ENCODE measurements around the gene H2BK1. TPM values are rescaled to one million over a fixed set of nuclear protein-coding genes. Genes with fewer than 3 reads are reported as not detected.

The H2BK1 gene
- polyA plus RNA-seq, 3 donors, result not detected

DNA sequence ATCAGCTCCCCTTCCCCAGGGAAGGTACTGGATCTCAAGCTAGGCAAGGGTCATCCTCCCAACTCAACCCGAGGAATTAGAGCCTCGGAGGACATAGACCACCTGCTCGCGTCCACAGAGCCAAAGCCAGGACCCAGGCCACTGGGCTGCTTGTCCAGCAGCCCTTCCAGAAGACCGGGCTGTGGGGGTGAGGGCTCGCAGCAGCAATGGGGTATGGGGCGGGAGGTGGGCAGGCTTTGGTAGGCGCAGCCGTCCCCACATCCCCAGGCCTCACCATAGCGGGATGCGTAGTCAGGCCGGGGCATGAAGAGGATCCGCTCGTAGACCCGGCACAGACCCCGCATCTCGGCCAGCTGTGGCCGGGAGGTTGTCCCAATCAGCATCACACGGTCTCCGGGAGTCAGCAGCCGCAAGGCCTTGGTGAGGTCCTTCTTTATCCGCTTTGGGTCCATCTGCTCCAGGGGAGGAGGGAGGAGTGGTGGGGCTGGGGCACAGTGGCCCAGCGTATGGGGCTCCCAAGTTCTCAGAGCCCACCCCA is 18.2 kb downstream of the H2BK1 start:
- no peaks in the 10 kb centered on the region for H3K27me3 ChIP-seq (ENCODE audit: control insufficient read depth in 2 of 2, insufficient read depth in 2 of 2, low read length in 2 of 2)
- WGBS (ENCODE audit: insufficient coverage), result 98% methylated on average over 16 of the region's 23 CpGs
- DNase-seq, result no peak
- no peaks in the 10 kb centered on the region for H3K79me2 ChIP-seq (ENCODE audit: insufficient read depth, low read length)
- TF ChIP-seq, protein P1, sequence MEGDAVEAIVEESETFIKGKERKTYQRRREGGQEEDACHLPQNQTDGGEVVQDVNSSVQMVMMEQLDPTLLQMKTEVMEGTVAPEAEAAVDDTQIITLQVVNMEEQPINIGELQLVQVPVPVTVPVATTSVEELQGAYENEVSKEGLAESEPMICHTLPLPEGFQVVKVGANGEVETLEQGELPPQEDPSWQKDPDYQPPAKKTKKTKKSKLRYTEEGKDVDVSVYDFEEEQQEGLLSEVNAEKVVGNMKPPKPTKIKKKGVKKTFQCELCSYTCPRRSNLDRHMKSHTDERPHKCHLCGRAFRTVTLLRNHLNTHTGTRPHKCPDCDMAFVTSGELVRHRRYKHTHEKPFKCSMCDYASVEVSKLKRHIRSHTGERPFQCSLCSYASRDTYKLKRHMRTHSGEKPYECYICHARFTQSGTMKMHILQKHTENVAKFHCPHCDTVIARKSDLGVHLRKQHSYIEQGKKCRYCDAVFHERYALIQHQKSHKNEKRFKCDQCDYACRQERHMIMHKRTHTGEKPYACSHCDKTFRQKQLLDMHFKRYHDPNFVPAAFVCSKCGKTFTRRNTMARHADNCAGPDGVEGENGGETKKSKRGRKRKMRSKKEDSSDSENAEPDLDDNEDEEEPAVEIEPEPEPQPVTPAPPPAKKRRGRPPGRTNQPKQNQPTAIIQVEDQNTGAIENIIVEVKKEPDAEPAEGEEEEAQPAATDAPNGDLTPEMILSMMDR (IDR thresholded peaks at IDR 0.05), result no peak
- peaks cover 3 to 27% (median 13%) of the 10 kb centered on the region in 3 donors for H3K27me3 Mint-ChIP-seq (ENCODE audit: low read depth in 3 of 3)
- H3K27ac ChIP-seq (ENCODE audit: low read depth in 1 of 2, low read length in 2 of 2), result no peak overlapping the region
- no peak overlapping the region for H3K4me2 ChIP-seq (replicated peaks; ENCODE audit: extremely low read depth, low read length, poor library complexity, severe bottlenecking)
- H3K36me3 ChIP-seq (replicated peaks in 1 of 2; ENCODE audit: control insufficient read depth in 1 of 2, insufficient read depth in 2 of 2, low read length in 2 of 2), result no peaks in the 10 kb centered on the region
- intact Hi-C loops (cut with micrococcal nuclease), result no loop called here
- no peaks in the 10 kb centered on the region for H3K36me3 Mint-ChIP-seq
- H3K4me1 Mint-ChIP-seq, result no peaks in the 10 kb centered on the region
- no peak overlapping the region for H3K4me3 Mint-ChIP-seq
- no peak overlapping the region for H2AFZ ChIP-seq (ENCODE audit: insufficient read depth, low read depth, low read length, poor library complexity, severe bottlenecking)
- no peak overlapping the region for H3K9ac ChIP-seq (ENCODE audit: insufficient read depth, low read length, poor library complexity, severe bottlenecking)
- no peak overlapping the region for H3K27ac Mint-ChIP-seq
- no peak overlapping the region for H3K4me3 ChIP-seq (replicated peaks in 1 of 3; ENCODE audit: low read depth in 2 of 3, low read length in 3 of 3)
- H3K9me3 Mint-ChIP-seq, result peaks cover 0 to 1% (median 0%) of the 10 kb centered on the region in 7 donors
- H3K4me1 ChIP-seq (ENCODE audit: control insufficient read depth in 1 of 2, insufficient read depth in 2 of 2, low read length in 2 of 2), result no peaks in the 10 kb centered on the region
- no peaks in the 10 kb centered on the region for H3K9me3 ChIP-seq (replicated peaks in 1 of 2; ENCODE audit: control insufficient read depth in 1 of 2, insufficient read depth in 1 of 2, low read length in 2 of 2)
- H4K20me1 ChIP-seq (ENCODE audit: insufficient read depth, low read length), result no peaks in the 10 kb centered on the region

DNA sequence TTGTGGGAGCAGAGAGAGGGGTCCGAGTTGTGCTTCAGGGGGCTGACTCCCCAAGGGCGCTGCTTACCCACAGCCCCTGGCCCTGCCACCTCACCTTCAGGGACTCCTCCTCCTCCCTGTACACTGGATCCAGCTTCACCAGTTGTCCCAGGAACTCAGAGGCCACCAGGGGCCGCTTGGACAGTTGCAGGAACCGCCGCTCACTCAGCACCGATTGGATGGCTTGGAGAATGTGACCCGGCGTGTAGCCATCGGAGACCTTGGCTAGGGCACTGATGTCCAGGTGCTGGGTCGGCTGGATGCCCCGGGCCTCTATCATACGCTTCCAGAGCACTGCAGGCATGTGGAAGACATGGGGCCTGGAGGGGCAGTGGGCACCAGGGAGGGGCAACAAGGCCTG is 18.7 kb downstream of the H2BK1 start:
- TF ChIP-seq, protein P1 (IDR thresholded peaks at IDR 0.05), result no peak
- H3K9me3 ChIP-seq (replicated peaks in 1 of 2; ENCODE audit: control insufficient read depth in 1 of 2, insufficient read depth in 1 of 2, low read length in 2 of 2), result no peaks in the 10 kb centered on the region
- H3K4me3 ChIP-seq (replicated peaks in 1 of 3; ENCODE audit: low read depth in 2 of 3, low read length in 3 of 3), result no peak overlapping the region
- H3K4me1 Mint-ChIP-seq, result no peaks in the 10 kb centered on the region
- no peak overlapping the region for H3K4me3 Mint-ChIP-seq
- no peak for DNase-seq
- no peaks in the 10 kb centered on the region for H4K20me1 ChIP-seq (ENCODE audit: insufficient read depth, low read length)
- H3K27me3 ChIP-seq (ENCODE audit: control insufficient read depth in 2 of 2, insufficient read depth in 2 of 2, low read length in 2 of 2), result no peaks in the 10 kb centered on the region
- no peak overlapping the region for H3K9ac ChIP-seq (ENCODE audit: insufficient read depth, low read length, poor library complexity, severe bottlenecking)
- no peak overlapping the region for H2AFZ ChIP-seq (ENCODE audit: insufficient read depth, low read depth, low read length, poor library complexity, severe bottlenecking)
- H3K4me1 ChIP-seq (ENCODE audit: control insufficient read depth in 1 of 2, insufficient read depth in 2 of 2, low read length in 2 of 2), result no peaks in the 10 kb centered on the region
- no peaks in the 10 kb centered on the region for H3K79me2 ChIP-seq (ENCODE audit: insufficient read depth, low read length)
- peaks cover 3 to 27% (median 16%) of the 10 kb centered on the region in 3 donors for H3K27me3 Mint-ChIP-seq (ENCODE audit: low read depth in 3 of 3)
- no peak overlapping the region for H3K4me2 ChIP-seq (replicated peaks; ENCODE audit: extremely low read depth, low read length, poor library complexity, severe bottlenecking)
- H3K27ac ChIP-seq (ENCODE audit: low read depth in 1 of 2, low read length in 2 of 2), result no peak overlapping the region
- peaks cover 0 to 1% (median 0%) of the 10 kb centered on the region in 7 donors for H3K9me3 Mint-ChIP-seq
- H3K27ac Mint-ChIP-seq, result no peak overlapping the region
- 94% methylated on average over 9 of the region's 12 CpGs for WGBS (ENCODE audit: insufficient coverage)
- H3K36me3 ChIP-seq (replicated peaks in 1 of 2; ENCODE audit: control insufficient read depth in 1 of 2, insufficient read depth in 2 of 2, low read length in 2 of 2), result no peaks in the 10 kb centered on the region
- H3K36me3 Mint-ChIP-seq, result no peaks in the 10 kb centered on the region
- intact Hi-C loops (cut with micrococcal nuclease), result no loop called here

Data from CD14-positive monocyte (primary cell).